ENCODE data around the gene PPIP5K2. TPM values are rescaled to one million over a fixed set of nuclear protein-coding genes. Genes with fewer than 3 reads are reported as not detected.

Gene PPIP5K2
- total RNA-seq, 1 donor from 2014 or later, result 67.7 TPM

DNA sequence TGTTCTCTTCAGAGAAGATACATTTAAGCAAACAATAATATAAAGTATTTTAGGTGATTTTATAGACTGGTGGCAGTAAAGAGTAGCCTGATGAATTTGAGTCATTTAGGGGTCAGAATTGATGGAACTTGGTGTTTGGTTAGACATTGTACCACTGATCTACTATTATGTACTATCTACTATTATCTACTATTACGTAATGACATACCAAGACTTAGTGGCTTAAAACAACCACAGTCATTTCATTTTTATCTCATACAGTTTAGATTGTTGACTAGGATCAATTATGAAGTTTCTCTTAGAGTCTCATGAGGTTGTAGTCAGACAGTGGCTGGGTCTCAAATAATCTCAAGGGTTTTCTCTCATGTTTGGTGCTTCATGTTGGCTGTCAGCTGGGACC is 54.0 kb downstream of the PPIP5K2 start:
- Mint-ChIP-seq H3K27ac (ENCODE audit: unreplicated experiment) (no peak overlapping the region), H3K27me3 (ENCODE audit: low read depth, unreplicated experiment) (no peaks in the 10 kb centered on the region), H3K4me1 (ENCODE audit: low read depth, unreplicated experiment) (no peaks in the 10 kb centered on the region), H3K9me3 (ENCODE audit: unreplicated experiment) (no peaks in the 10 kb centered on the region), H3K36me3 (ENCODE audit: low read depth, unreplicated experiment) (peaks cover 1% of the 10 kb centered on the region), H3K4me3 (ENCODE audit: unreplicated experiment) (no peak overlapping the region)
- Histone ChIP-seq H3K27me3 (ENCODE audit: insufficient read depth, low read length) (no peaks in the 10 kb centered on the region), H3K4me2 (ENCODE audit: low read length) (no peak overlapping the region), H3K4me1 (ENCODE audit: insufficient read depth, low read length) (no peaks in the 10 kb centered on the region), H4K20me1 (ENCODE audit: insufficient read depth, low read length) (no peaks in the 10 kb centered on the region), H3K9me3 (ENCODE audit: insufficient read depth, low read depth, low read length) (no peaks in the 10 kb centered on the region), H3K4me3 (ENCODE audit: insufficient read depth, low read depth, low read length) (no peak overlapping the region), H3K9ac (ENCODE audit: low read length) (no peak overlapping the region), H3K36me3 (ENCODE audit: insufficient read depth, low read length) (peaks cover 15% of the 10 kb centered on the region), H3K27ac (ENCODE audit: low read depth, low read length) (no peak overlapping the region), H3K79me2 (ENCODE audit: insufficient read depth, low read length) (no peaks in the 10 kb centered on the region), H2AFZ (ENCODE audit: low read depth, low read length) (no peak overlapping the region)
- no peak for TF ChIP-seq EZH2 (IDR thresholded peaks at IDR 0.05; ENCODE audit: insufficient read depth, low read length)
- FAIRE-seq, result no peak
- DNase-seq (ENCODE audit: low read depth), result peak; percentile 6

DNA sequence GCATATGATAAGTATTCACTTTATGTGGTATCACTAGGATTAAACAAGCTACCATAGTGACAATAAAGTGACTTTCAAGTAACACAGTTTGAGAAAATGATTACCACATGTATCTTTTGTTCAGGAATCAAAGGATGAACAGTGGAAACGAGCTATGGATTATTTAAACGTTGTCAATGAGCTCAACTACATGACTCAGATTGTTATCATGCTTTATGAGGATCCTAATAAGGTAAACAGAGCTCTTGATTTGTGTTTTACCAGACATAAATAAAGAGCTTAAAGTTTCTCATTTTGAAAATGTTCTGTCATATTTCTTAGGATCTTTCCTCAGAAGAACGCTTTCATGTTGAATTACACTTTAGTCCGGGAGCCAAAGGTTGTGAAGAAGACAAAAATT is 57.4 kb downstream of the PPIP5K2 start:
- H3K27ac Mint-ChIP-seq (ENCODE audit: unreplicated experiment), result no peak overlapping the region
- no peaks in the 10 kb centered on the region for H3K27me3 Mint-ChIP-seq (ENCODE audit: low read depth, unreplicated experiment)
- no peak overlapping the region for H3K9ac ChIP-seq (ENCODE audit: low read length)
- H3K9me3 Mint-ChIP-seq (ENCODE audit: unreplicated experiment), result no peaks in the 10 kb centered on the region
- peaks cover 18% of the 10 kb centered on the region for H3K36me3 ChIP-seq (ENCODE audit: insufficient read depth, low read length)
- peaks cover 1% of the 10 kb centered on the region for H3K36me3 Mint-ChIP-seq (ENCODE audit: low read depth, unreplicated experiment)
- no peaks in the 10 kb centered on the region for H3K4me1 Mint-ChIP-seq (ENCODE audit: low read depth, unreplicated experiment)
- H3K4me1 ChIP-seq (ENCODE audit: insufficient read depth, low read length), result no peaks in the 10 kb centered on the region
- no peak for DNase-seq (ENCODE audit: low read depth)
- no peak overlapping the region for H2AFZ ChIP-seq (ENCODE audit: low read depth, low read length)
- H3K4me2 ChIP-seq (ENCODE audit: low read length), result no peak overlapping the region
- no peaks in the 10 kb centered on the region for H3K9me3 ChIP-seq (ENCODE audit: insufficient read depth, low read depth, low read length)
- no peak for FAIRE-seq
- H3K27me3 ChIP-seq (ENCODE audit: insufficient read depth, low read length), result no peaks in the 10 kb centered on the region
- H4K20me1 ChIP-seq (ENCODE audit: insufficient read depth, low read length), result no peaks in the 10 kb centered on the region
- H3K4me3 ChIP-seq (ENCODE audit: insufficient read depth, low read depth, low read length), result no peak overlapping the region
- H3K4me3 Mint-ChIP-seq (ENCODE audit: unreplicated experiment), result no peak overlapping the region
- H3K27ac ChIP-seq (ENCODE audit: low read depth, low read length), result no peak overlapping the region
- no peaks in the 10 kb centered on the region for H3K79me2 ChIP-seq (ENCODE audit: insufficient read depth, low read length)
- TF ChIP-seq EZH2 (IDR thresholded peaks at IDR 0.05; ENCODE audit: insufficient read depth, low read length), result no peak
- TF ChIP-seq, protein P1, sequence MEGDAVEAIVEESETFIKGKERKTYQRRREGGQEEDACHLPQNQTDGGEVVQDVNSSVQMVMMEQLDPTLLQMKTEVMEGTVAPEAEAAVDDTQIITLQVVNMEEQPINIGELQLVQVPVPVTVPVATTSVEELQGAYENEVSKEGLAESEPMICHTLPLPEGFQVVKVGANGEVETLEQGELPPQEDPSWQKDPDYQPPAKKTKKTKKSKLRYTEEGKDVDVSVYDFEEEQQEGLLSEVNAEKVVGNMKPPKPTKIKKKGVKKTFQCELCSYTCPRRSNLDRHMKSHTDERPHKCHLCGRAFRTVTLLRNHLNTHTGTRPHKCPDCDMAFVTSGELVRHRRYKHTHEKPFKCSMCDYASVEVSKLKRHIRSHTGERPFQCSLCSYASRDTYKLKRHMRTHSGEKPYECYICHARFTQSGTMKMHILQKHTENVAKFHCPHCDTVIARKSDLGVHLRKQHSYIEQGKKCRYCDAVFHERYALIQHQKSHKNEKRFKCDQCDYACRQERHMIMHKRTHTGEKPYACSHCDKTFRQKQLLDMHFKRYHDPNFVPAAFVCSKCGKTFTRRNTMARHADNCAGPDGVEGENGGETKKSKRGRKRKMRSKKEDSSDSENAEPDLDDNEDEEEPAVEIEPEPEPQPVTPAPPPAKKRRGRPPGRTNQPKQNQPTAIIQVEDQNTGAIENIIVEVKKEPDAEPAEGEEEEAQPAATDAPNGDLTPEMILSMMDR (IDR thresholded peaks at IDR 0.05; ENCODE audit: insufficient read depth, low read depth, low read length), result no peak

DNA sequence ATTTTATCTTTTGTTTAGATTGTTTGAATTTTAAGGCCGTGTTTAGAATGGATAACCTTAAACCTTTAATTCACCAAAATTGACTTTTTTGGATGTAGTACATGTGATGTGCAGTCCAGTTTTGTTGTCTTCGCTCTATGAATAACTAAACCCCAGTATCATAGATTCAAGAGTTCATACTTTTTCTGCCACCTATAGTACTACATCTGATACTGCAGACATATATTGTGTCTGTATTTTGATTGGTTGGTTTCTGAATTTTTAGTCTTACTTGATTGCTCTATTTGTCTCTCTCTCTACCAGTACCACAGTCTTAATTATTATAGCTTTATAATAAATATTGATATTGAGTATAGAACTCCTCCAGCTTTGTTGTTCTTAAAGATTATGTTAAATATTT is 58.1 kb downstream of the PPIP5K2 start:
- Histone ChIP-seq H3K9me3 (ENCODE audit: insufficient read depth, low read depth, low read length) (no peaks in the 10 kb centered on the region), H2AFZ (ENCODE audit: low read depth, low read length) (no peak overlapping the region)

More for the DNA sequence above, 58.1 kb downstream of the PPIP5K2 start:
- no peak overlapping the region for H3K27ac Mint-ChIP-seq (ENCODE audit: unreplicated experiment)
- Histone ChIP-seq H3K9ac (ENCODE audit: low read length) (no peak overlapping the region), H3K79me2 (ENCODE audit: insufficient read depth, low read length) (no peaks in the 10 kb centered on the region), H3K27me3 (ENCODE audit: insufficient read depth, low read length) (no peaks in the 10 kb centered on the region), H3K4me3 (ENCODE audit: insufficient read depth, low read depth, low read length) (no peak overlapping the region), H3K4me1 (ENCODE audit: insufficient read depth, low read length) (no peaks in the 10 kb centered on the region), H3K36me3 (ENCODE audit: insufficient read depth, low read length) (peaks cover 21% of the 10 kb centered on the region), H3K4me2 (ENCODE audit: low read length) (no peak overlapping the region), H4K20me1 (ENCODE audit: insufficient read depth, low read length) (no peaks in the 10 kb centered on the region), H3K27ac (ENCODE audit: low read depth, low read length) (no peak overlapping the region)
- TF ChIP-seq, protein P1 (IDR thresholded peaks at IDR 0.05; ENCODE audit: insufficient read depth, low read depth, low read length), result no peak
- TF ChIP-seq EZH2 (IDR thresholded peaks at IDR 0.05; ENCODE audit: insufficient read depth, low read length), result no peak
- DNase-seq (ENCODE audit: low read depth), result no peak
- no peak for FAIRE-seq
- H3K4me3 Mint-ChIP-seq (ENCODE audit: unreplicated experiment), result no peak overlapping the region
- H3K27me3 Mint-ChIP-seq (ENCODE audit: low read depth, unreplicated experiment), result no peaks in the 10 kb centered on the region
- peaks cover 1% of the 10 kb centered on the region for H3K36me3 Mint-ChIP-seq (ENCODE audit: low read depth, unreplicated experiment)
- H3K4me1 Mint-ChIP-seq (ENCODE audit: low read depth, unreplicated experiment), result no peaks in the 10 kb centered on the region
- H3K9me3 Mint-ChIP-seq (ENCODE audit: unreplicated experiment), result no peaks in the 10 kb centered on the region

Measured in astrocyte (in vitro differentiated cells and primary cell).